ENCODE results near the gene PRKCZ. TPM values are rescaled to one million over a fixed set of nuclear protein-coding genes. Genes with fewer than 3 reads are reported as not detected.

The PRKCZ gene
- total RNA-seq, 1 experiment from 2014 or later = 36.0 TPM

GRCh38 chr1:2175055-2175414 is 124.8 kb downstream of the PRKCZ start:
- no peaks in the 10 kb centered on the region for H3K36me3 ChIP-seq (ENCODE audit: low read depth)
- no peak overlapping the region for H3K27ac ChIP-seq
- CTCF ChIA-PET = interaction anchor here (0.8 to 1.1 kb wide), 3 partner anchors 18 to 35 kb away, joined by 4 to 7 read pairs (median 4); no protein-coding TSS in a partner anchor

GRCh38 chr1:2175681-2176454 is 125.7 kb downstream of the PRKCZ start:
- Histone ChIP-seq H2AFZ (no peak overlapping the region), H3K9me2 (ENCODE audit: insufficient read depth) (no peaks in the 10 kb centered on the region), H3K27ac (no peak overlapping the region), H3K36me3 (ENCODE audit: low read depth) (no peaks in the 10 kb centered on the region), H3K4me3 (no peak overlapping the region), H3K4me2 (no peak overlapping the region), H3K27me3 (ENCODE audit: insufficient read depth, low read depth) (no peaks in the 10 kb centered on the region), H3K79me2 (ENCODE audit: low read depth) (no peaks in the 10 kb centered on the region), H3K9me3 (ENCODE audit: insufficient read depth, low read depth) (no peaks in the 10 kb centered on the region), H3F3A (ENCODE audit: insufficient read depth, low read depth) (peaks cover 3% of the 10 kb centered on the region; the same call in 1 of the 2 replicates), H4K20me1 (ENCODE audit: insufficient read depth) (no peaks in the 10 kb centered on the region), H3K4me1 (replicated peaks; ENCODE audit: insufficient read depth) (no peaks in the 10 kb centered on the region)
- POLR2A ChIA-PET (ENCODE audit: unreplicated experiment) = no interaction called here
- intact Hi-C loops (cut with micrococcal nuclease; ENCODE audit: unreplicated experiment) = no loop called here
- CTCF ChIA-PET = no interaction called here
- TF ChIP-seq EZH2 (IDR thresholded peaks at IDR 0.05; ENCODE audit: low read depth) = no peak
- no peak for TF ChIP-seq CTCF (conservative IDR thresholded peaks at IDR 0.05)
- no peak for DNase-seq
- BruUV-seq (replicated peaks) = no TSS peak

More at GRCh38 chr1:2175055-2175414, 124.8 kb downstream of the PRKCZ start:
- Histone ChIP-seq H3K4me3 (no peak overlapping the region), H3K4me2 (no peak overlapping the region), H3K79me2 (ENCODE audit: low read depth) (no peaks in the 10 kb centered on the region), H4K20me1 (ENCODE audit: insufficient read depth) (no peaks in the 10 kb centered on the region), H3K4me1 (replicated peaks; ENCODE audit: insufficient read depth) (no peaks in the 10 kb centered on the region), H3K27me3 (ENCODE audit: insufficient read depth, low read depth) (no peaks in the 10 kb centered on the region), H3F3A (ENCODE audit: insufficient read depth, low read depth) (peaks cover 3% of the 10 kb centered on the region; the same call in 1 of the 2 replicates), H3K9me2 (ENCODE audit: insufficient read depth) (no peaks in the 10 kb centered on the region), H3K9me3 (ENCODE audit: insufficient read depth, low read depth) (no peaks in the 10 kb centered on the region), H2AFZ (no peak overlapping the region)
- POLR2A ChIA-PET (ENCODE audit: unreplicated experiment) = no interaction called here
- TF ChIP-seq EZH2 (IDR thresholded peaks at IDR 0.05; ENCODE audit: low read depth) (no peak), CTCF (conservative IDR thresholded peaks at IDR 0.05) (no peak)
- intact Hi-C loops (cut with micrococcal nuclease; ENCODE audit: unreplicated experiment) = no loop called here
- no TSS peak for BruUV-seq (replicated peaks)
- DNase-seq = no peak

- H3K9me2 ChIP-seq (ENCODE audit: insufficient read depth) = no peaks in the 10 kb centered on the region
- H3K9me3 ChIP-seq (ENCODE audit: insufficient read depth, low read depth) = no peaks in the 10 kb centered on the region
- no peaks in the 10 kb centered on the region for H3K27me3 ChIP-seq (ENCODE audit: insufficient read depth, low read depth)
- ChIA-PET POLR2A (ENCODE audit: unreplicated experiment) (interaction anchor here (0.6 kb wide), 1 partner anchor 218 kb away, joined by 6 read pairs; no protein-coding TSS in a partner anchor), CTCF (no interaction called here)
- no peak overlapping the region for H3K4me2 ChIP-seq
- H3K27ac ChIP-seq = no peak overlapping the region
- no peak for DNase-seq
- H3K79me2 ChIP-seq (ENCODE audit: low read depth) = no peaks in the 10 kb centered on the region
- H3K4me1 ChIP-seq (replicated peaks; ENCODE audit: insufficient read depth) = no peaks in the 10 kb centered on the region
- no peaks in the 10 kb centered on the region for H4K20me1 ChIP-seq (ENCODE audit: insufficient read depth)
- H2AFZ ChIP-seq = no peak overlapping the region
- BruUV-seq (replicated peaks) = no TSS peak
- no peak for TF ChIP-seq CTCF (conservative IDR thresholded peaks at IDR 0.05)
- H3K36me3 ChIP-seq (ENCODE audit: low read depth) = no peaks in the 10 kb centered on the region
- H3F3A ChIP-seq (ENCODE audit: insufficient read depth, low read depth) = peaks cover 3% of the 10 kb centered on the region; the same call in 1 of the 2 replicates
- no peak overlapping the region for H3K4me3 ChIP-seq
- intact Hi-C loops (cut with micrococcal nuclease; ENCODE audit: unreplicated experiment) = no loop called here
Observed at GRCh38 chr1:2176615-2177014, 126.4 kb downstream of the PRKCZ start.

Data from PC-9 (cell line).